SH-SY5Y (cell line): Measurements from ENCODE around the gene FRRS1.

ENCODE experiments used
- GATA2 ChIP-seq: IDR thresholded peaks from 2 replicates; pipeline ENCODE4 v1.6.1; 2011; ENCODE audit warnings: mild to moderate bottlenecking, low read depth, low read length
- GATA3 ChIP-seq: IDR thresholded peaks from 2 replicates; pipeline ENCODE4 v1.6.1; 2011; ENCODE audit warnings: low read depth, mild to moderate bottlenecking, low read length, moderate library complexity

FRRS1 gene

GRCh38 chr1:99717005-99717404 is 49.4 kb downstream of the FRRS1 start:
- TF ChIP-seq GATA2 (no peak), GATA3 (no peak)

- TF ChIP-seq GATA2 (no peak), GATA3 (no peak)
Measured at GRCh38 chr1:99713006-99713405, 53.4 kb downstream of the FRRS1 start.

DNA sequence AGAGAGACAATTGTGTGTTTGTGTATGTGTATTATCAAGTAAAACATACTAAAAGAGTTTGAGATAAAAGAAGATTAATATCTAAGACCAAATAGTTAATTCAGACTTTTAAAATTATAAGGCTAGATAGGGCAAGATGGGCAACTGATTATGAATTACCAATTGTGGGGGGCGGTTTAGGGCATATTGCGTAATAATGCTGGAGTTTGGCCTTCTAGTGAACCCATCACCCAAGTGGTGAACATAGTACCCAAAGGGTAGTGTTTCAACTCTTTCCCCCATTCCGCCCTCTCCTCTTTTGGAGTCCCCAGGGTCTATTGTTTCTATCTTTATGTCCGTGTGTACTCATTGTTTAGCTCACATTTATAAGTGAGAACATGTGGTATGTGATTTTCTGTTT is 55.4 kb downstream of the FRRS1 start:
- TF ChIP-seq GATA3 (no peak), GATA2 (no peak)

DNA sequence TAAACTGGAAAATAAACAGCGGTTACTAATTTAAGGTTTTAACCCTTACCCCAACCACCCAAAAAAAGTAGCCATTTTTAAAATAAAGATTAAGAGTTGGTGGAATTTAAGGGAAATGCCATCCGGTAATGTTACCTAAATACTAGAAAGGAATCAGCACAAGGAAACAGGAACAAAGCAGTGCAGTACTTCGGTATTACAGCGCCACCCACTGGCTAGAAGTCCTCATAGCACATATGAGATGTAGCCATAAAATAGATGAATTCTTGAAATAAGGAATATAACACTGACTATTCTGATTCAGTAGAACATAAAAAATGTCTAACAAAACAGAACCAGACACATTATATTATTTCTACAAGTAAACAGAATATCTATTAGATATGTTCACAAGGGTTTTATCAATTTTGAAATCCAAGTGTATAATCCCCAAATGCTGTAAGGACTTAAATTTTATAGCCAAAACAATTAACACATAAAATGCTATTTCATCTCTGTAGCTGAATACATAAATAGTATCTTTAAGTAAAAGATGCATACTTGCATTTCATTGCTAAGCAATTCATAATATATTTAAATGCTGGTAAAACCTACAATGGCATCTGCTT is 58.8 kb downstream of the FRRS1 start:
- no peak for TF ChIP-seq GATA3
- TF ChIP-seq GATA2, result no peak

GRCh38 chr1:99705385-99705784 is 61.0 kb downstream of the FRRS1 start:
- no peak for TF ChIP-seq GATA2
- TF ChIP-seq GATA3, result no peak

DNA sequence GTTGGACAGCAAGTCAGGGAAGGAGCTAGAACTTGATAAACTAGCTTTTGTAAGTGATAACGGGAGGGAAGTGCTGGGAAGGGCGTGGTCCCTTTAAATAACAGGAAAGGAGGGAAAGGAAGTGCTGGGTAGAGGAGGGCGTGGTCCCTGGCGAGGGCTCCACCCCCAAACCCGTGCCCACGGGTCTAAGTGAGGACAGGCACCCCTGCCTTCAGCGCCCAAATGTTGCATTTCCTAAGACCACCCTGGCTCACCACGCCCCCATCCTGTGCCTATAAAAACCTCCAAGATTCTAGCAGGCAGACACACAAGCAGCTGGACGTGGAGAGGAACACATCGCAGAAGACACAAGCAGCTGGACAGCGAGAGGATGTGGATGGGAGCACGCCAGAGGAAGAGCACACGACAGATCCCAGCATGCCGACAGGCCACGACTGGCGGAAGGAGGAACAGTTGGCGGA is 62.0 kb downstream of the FRRS1 start:
- no peak for TF ChIP-seq GATA3
- no peak for TF ChIP-seq GATA2

DNA sequence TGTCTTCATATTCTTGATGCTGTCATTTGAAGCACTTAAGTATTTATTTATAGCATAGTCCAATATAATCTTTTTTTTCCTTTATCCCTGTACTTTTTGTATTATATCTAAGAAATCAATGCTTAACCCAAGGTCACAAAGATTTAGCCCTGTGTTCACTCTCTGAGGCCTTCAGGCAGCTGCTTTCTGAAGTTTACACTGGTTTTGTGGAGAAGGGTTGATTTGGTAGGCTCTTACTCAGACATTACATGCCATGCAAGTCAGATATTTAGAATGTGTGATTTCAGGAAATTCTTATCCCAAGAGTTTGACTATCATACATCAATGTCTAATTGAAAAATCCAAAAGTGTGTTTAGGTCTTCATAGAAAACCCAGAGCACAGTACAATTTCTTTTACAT is 64.2 kb downstream of the FRRS1 start:
- TF ChIP-seq GATA3 (no peak), GATA2 (no peak)

DNA sequence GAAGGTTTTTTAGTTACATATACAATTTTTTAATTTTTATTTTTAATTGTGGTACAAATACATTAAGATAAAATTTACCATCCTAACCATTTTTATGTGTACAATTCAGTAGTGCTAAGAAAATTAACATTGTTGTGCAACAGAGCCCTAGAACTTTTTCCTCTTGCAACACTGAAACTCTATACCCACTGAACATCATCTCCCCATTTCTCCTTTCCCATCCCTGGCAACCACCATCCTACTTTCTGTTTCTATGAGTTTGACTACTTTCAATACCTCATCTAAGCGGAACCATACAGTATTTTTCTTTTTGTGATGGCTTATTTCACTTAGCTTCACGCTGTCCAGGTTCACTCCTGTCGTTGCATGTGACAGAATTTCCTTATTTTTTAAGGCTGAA is 66.4 kb downstream of the FRRS1 start:
- TF ChIP-seq GATA3 (no peak), GATA2 (no peak)

- no peak for TF ChIP-seq GATA2
- no peak for TF ChIP-seq GATA3
Measured at GRCh38 chr1:99697580-99697979, 68.9 kb downstream of the FRRS1 start.

- no peak for TF ChIP-seq GATA3
- TF ChIP-seq GATA2, result no peak
Measured at GRCh38 chr1:99696616-99697015, 69.8 kb downstream of the FRRS1 start.

DNA sequence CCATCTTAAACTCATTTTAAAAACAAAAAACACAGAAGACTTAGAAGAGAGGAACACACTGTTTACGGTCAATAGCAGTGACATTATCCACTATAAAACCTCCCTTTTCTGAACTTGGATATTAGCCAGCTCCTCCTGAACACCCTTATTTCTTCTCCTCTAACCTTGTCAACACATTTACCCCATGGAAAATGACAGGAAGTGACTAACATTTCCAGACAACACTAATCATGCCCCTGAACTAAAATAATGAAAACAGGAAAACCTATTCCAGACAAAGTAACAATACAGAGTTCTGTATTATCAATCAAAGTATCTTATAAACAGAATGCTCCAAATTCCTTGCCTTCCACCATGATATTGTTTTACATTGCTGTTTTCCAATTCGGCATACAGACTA is 75.3 kb downstream of the FRRS1 start:
- TF ChIP-seq GATA2, result no peak
- TF ChIP-seq GATA3, result no peak

DNA sequence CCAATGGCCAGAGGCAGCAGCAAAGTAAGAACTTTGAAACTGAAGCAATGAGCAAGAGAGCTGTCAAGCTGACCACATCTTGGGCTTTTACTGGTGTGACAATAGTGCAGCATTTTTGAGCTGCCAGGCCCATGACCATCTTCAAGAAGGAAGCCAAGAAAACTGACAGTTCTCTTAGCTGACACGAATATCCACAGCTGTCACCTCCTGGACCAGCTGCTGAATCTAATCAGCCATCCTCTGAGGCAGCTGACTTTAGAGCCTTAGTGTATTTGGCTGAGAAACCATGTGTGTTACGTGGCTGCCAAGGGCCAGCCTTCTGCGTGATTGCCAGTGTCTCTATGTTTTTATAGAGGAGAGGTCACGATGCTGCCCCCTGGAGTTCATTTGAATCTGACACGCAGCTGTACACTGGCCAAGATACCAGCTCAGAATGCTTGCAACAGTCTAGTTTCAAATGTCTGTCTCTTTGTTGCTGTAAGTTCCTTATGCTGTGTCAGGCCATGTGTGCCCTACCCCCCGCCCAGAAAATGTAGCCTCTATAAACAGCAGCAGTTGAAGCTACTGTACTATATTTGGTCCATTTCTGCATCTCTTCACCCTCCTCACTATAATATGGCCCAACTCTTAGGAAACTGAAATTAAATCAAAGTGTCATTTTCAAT is 80.8 kb downstream of the FRRS1 start:
- TF ChIP-seq GATA2 (no peak), GATA3 (no peak)

GRCh38 chr1:99682291-99682751 is 84.1 kb downstream of the FRRS1 start:
- TF ChIP-seq GATA2 (no peak), GATA3 (no peak)

DNA sequence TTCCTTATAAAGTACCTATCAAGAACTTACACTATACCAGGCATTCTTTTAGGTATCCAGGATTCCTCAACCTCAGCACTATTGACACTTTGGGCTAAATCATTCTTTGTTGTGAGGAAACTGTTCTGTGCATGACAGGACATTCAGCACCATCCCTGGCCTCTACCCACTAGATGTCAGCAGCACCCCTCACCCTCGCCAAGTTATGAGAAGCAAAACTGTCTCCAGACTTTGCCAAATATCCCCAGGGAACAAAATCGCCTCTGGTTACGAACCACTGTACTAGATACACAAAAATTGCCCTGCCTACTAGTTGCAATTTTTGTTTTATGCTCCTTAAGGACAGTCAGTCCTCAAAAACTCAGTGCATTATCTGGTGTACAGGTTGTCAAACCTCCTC is 84.9 kb downstream of the FRRS1 start:
- TF ChIP-seq GATA2 (no peak), GATA3 (no peak)

- TF ChIP-seq GATA2, result no peak
- TF ChIP-seq GATA3, result no peak
Measured at GRCh38 chr1:99680270-99680669, 86.2 kb downstream of the FRRS1 start.
